ENCODE measurements around the gene AKAP12.

DNA sequence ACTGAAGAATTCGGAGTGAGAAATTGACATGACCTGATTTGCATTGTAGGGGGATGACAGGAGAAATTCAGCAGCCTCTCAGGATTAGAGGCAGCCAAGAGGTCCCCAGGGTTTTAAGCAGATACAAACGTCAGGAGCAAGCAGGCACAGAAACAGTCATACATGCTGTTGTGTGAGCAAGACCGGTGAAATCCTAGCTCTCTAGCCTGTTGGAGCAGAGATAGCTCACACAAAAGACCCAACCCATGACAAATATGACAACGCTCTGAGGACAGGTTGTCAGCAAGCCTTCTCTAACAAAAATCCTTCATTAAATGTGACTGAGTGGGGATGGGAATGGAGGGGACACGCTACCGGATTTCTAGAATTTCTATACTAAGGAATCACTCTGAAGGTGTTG is 23.0 kb upstream of the AKAP12 start:
- no peak for TF ChIP-seq POLR2AphosphoS5 (IDR thresholded peaks at IDR 0.05; ENCODE audit: low read depth)
- TF ChIP-seq, protein P1, sequence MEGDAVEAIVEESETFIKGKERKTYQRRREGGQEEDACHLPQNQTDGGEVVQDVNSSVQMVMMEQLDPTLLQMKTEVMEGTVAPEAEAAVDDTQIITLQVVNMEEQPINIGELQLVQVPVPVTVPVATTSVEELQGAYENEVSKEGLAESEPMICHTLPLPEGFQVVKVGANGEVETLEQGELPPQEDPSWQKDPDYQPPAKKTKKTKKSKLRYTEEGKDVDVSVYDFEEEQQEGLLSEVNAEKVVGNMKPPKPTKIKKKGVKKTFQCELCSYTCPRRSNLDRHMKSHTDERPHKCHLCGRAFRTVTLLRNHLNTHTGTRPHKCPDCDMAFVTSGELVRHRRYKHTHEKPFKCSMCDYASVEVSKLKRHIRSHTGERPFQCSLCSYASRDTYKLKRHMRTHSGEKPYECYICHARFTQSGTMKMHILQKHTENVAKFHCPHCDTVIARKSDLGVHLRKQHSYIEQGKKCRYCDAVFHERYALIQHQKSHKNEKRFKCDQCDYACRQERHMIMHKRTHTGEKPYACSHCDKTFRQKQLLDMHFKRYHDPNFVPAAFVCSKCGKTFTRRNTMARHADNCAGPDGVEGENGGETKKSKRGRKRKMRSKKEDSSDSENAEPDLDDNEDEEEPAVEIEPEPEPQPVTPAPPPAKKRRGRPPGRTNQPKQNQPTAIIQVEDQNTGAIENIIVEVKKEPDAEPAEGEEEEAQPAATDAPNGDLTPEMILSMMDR (conservative IDR thresholded peaks at IDR 0.05; ENCODE audit: low read depth in 2 of 2), result no peak
- TF ChIP-seq EZH2 (IDR thresholded peaks at IDR 0.05; ENCODE audit: low read depth, unreplicated experiment), result no peak
- TF ChIP-seq EZH2phosphoT487 (IDR thresholded peaks at IDR 0.05; ENCODE audit: unreplicated experiment), result no peak
- TF ChIP-seq, protein P2, sequence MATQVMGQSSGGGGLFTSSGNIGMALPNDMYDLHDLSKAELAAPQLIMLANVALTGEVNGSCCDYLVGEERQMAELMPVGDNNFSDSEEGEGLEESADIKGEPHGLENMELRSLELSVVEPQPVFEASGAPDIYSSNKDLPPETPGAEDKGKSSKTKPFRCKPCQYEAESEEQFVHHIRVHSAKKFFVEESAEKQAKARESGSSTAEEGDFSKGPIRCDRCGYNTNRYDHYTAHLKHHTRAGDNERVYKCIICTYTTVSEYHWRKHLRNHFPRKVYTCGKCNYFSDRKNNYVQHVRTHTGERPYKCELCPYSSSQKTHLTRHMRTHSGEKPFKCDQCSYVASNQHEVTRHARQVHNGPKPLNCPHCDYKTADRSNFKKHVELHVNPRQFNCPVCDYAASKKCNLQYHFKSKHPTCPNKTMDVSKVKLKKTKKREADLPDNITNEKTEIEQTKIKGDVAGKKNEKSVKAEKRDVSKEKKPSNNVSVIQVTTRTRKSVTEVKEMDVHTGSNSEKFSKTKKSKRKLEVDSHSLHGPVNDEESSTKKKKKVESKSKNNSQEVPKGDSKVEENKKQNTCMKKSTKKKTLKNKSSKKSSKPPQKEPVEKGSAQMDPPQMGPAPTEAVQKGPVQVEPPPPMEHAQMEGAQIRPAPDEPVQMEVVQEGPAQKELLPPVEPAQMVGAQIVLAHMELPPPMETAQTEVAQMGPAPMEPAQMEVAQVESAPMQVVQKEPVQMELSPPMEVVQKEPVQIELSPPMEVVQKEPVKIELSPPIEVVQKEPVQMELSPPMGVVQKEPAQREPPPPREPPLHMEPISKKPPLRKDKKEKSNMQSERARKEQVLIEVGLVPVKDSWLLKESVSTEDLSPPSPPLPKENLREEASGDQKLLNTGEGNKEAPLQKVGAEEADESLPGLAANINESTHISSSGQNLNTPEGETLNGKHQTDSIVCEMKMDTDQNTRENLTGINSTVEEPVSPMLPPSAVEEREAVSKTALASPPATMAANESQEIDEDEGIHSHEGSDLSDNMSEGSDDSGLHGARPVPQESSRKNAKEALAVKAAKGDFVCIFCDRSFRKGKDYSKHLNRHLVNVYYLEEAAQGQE (IDR thresholded peaks at IDR 0.05; ENCODE audit: unreplicated experiment), result no peak
- TF ChIP-seq JUNB (IDR thresholded peaks at IDR 0.05; ENCODE audit: unreplicated experiment), result no peak
- TF ChIP-seq CREB1 (CRISPR knock-in tag; IDR thresholded peaks at IDR 0.05; ENCODE audit: low read depth), result no peak
- TF ChIP-seq, protein P3, sequence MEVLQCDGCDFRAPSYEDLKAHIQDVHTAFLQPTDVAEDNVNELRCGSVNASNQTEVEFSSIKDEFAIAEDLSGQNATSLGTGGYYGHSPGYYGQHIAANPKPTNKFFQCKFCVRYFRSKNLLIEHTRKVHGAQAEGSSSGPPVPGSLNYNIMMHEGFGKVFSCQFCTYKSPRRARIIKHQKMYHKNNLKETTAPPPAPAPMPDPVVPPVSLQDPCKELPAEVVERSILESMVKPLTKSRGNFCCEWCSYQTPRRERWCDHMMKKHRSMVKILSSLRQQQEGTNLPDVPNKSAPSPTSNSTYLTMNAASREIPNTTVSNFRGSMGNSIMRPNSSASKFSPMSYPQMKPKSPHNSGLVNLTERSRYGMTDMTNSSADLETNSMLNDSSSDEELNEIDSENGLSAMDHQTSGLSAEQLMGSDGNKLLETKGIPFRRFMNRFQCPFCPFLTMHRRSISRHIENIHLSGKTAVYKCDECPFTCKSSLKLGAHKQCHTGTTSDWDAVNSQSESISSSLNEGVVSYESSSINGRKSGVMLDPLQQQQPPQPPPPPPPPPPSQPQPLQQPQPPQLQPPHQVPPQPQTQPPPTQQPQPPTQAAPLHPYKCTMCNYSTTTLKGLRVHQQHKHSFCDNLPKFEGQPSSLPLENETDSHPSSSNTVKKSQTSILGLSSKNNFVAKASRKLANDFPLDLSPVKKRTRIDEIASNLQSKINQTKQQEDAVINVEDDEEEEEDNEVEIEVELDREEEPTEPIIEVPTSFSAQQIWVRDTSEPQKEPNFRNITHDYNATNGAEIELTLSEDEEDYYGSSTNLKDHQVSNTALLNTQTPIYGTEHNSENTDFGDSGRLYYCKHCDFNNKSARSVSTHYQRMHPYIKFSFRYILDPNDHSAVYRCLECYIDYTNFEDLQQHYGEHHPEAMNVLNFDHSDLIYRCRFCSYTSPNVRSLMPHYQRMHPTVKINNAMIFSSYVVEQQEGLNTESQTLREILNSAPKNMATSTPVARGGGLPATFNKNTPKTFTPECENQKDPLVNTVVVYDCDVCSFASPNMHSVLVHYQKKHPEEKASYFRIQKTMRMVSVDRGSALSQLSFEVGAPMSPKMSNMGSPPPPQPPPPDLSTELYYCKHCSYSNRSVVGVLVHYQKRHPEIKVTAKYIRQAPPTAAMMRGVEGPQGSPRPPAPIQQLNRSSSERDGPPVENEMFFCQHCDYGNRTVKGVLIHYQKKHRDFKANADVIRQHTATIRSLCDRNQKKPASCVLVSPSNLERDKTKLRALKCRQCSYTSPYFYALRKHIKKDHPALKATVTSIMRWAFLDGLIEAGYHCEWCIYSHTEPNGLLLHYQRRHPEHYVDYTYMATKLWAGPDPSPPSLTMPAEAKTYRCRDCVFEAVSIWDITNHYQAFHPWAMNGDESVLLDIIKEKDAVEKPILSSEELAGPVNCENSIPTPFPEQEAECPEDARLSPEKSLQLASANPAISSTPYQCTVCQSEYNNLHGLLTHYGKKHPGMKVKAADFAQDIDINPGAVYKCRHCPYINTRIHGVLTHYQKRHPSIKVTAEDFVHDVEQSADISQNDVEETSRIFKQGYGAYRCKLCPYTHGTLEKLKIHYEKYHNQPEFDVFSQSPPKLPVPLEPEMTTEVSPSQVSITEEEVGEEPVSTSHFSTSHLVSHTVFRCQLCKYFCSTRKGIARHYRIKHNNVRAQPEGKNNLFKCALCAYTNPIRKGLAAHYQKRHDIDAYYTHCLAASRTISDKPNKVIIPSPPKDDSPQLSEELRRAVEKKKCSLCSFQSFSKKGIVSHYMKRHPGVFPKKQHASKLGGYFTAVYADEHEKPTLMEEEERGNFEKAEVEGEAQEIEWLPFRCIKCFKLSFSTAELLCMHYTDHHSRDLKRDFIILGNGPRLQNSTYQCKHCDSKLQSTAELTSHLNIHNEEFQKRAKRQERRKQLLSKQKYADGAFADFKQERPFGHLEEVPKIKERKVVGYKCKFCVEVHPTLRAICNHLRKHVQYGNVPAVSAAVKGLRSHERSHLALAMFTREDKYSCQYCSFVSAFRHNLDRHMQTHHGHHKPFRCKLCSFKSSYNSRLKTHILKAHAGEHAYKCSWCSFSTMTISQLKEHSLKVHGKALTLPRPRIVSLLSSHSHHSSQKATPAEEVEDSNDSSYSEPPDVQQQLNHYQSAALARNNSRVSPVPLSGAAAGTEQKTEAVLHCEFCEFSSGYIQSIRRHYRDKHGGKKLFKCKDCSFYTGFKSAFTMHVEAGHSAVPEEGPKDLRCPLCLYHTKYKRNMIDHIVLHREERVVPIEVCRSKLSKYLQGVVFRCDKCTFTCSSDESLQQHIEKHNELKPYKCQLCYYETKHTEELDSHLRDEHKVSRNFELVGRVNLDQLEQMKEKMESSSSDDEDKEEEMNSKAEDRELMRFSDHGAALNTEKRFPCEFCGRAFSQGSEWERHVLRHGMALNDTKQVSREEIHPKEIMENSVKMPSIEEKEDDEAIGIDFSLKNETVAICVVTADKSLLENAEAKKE (CRISPR knock-in tag; IDR thresholded peaks at IDR 0.05), result no peak
- no peak for TF ChIP-seq STAT1 (IDR thresholded peaks at IDR 0.05; ENCODE audit: unreplicated experiment)
- TF ChIP-seq, protein P4, sequence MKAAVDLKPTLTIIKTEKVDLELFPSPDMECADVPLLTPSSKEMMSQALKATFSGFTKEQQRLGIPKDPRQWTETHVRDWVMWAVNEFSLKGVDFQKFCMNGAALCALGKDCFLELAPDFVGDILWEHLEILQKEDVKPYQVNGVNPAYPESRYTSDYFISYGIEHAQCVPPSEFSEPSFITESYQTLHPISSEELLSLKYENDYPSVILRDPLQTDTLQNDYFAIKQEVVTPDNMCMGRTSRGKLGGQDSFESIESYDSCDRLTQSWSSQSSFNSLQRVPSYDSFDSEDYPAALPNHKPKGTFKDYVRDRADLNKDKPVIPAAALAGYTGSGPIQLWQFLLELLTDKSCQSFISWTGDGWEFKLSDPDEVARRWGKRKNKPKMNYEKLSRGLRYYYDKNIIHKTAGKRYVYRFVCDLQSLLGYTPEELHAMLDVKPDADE (IDR thresholded peaks at IDR 0.05), result no peak
- no peak for TF ChIP-seq ZNF331 (CRISPR knock-in tag; IDR thresholded peaks at IDR 0.05; ENCODE audit: low read depth)
- TF ChIP-seq NANOG (IDR thresholded peaks at IDR 0.05; ENCODE audit: borderline replicate concordance), result no peak

Data from GM23338 (cell line).